Neural progenitor cell (in vitro differentiated cells): ENCODE measurements around the gene CDH12. TPM values are rescaled to one million over a fixed set of nuclear protein-coding genes. Genes with fewer than 3 reads are reported as not detected.

Experiments
- DNase-seq: peaks from one replicate; pipeline ENCODE4 v3.0.0-alpha.2; 2016; ENCODE audit warnings: low spot score
- H2AFZ ChIP-seq: fragments of 200-600 bp; sonication (generic); replicated peaks from 2 replicates; pipeline ENCODE4 v1.6.1; 2016; ENCODE audit warnings: antibody characterized with exemption
- H3F3A ChIP-seq: fragments of 200-600 bp; sonication (generic); 2 replicates; pipeline ENCODE4 v1.6.1; 2016; ENCODE audit warnings: antibody characterized with exemption, low read depth
- H3K27ac ChIP-seq: fragments of 200-600 bp; sonication (generic); 2 replicates; pipeline ENCODE4 v1.5.1; 2016; ENCODE audit warnings: mild to moderate bottlenecking
- H3K27me3 ChIP-seq: fragments of 200-600 bp; sonication (generic); 2 replicates; pipeline ENCODE4 v1.6.1; 2016; ENCODE audit warnings: mild to moderate bottlenecking, moderate library complexity
- H3K36me3 ChIP-seq: fragments of 200-600 bp; sonication (generic); 2 replicates; pipeline ENCODE4 v1.5.1; 2016
- H3K4me1 ChIP-seq: fragments of 200-600 bp; sonication (generic); 2 replicates; pipeline ENCODE4 v1.6.1; 2016; ENCODE audit warnings: mixed run types
- H3K4me2 ChIP-seq: fragments of 200-600 bp; sonication (generic); 2 replicates; pipeline ENCODE4 v1.6.1; 2016
- H3K4me3 ChIP-seq: fragments of 200-600 bp; sonication (generic); 2 replicates; pipeline ENCODE4 v1.5.1; 2016
- H3K79me2 ChIP-seq: fragments of 200-600 bp; sonication (generic); 2 replicates; pipeline ENCODE4 v1.6.1; 2016; ENCODE audit warnings: low read depth
- H3K9ac ChIP-seq: fragments of 200-600 bp; sonication (generic); 2 replicates; pipeline ENCODE4 v1.6.1; 2016
- H3K9me3 ChIP-seq: fragments of 200-600 bp; sonication (generic); 2 replicates; pipeline ENCODE4 v1.5.1; 2016; ENCODE audit warnings: low read depth
- H4K20me1 ChIP-seq: fragments of 200-600 bp; sonication (generic); 2 replicates; pipeline ENCODE4 v1.6.1; 2016; ENCODE audit warnings: low read depth
- H3K27ac Mint-ChIP-seq: 3 replicates; pipeline ENCODE4 v1.8.0; 2021; ENCODE audit warnings: mixed read lengths
- H3K27me3 Mint-ChIP-seq: 2 replicates; pipeline ENCODE4 v1.8.0; 2022; ENCODE audit warnings: low read depth, mild to moderate bottlenecking, inconsistent platforms, moderate library complexity, mixed read lengths; ENCODE audit not compliant: insufficient read depth
- H3K36me3 Mint-ChIP-seq: 3 replicates; pipeline ENCODE4 v1.8.0; 2021; ENCODE audit warnings: mixed read lengths
- H3K4me1 Mint-ChIP-seq: 3 replicates; pipeline ENCODE4 v1.8.0; 2021; ENCODE audit warnings: mixed read lengths
- H3K4me3 Mint-ChIP-seq: 3 replicates; pipeline ENCODE4 v1.8.0; 2021; ENCODE audit warnings: mild to moderate bottlenecking, moderate library complexity, mixed read lengths
- H3K9me3 Mint-ChIP-seq: 3 replicates; pipeline ENCODE4 v1.8.0; 2020; ENCODE audit warnings: mixed read lengths
- CTCF ChIP-seq: fragments of 200-600 bp; sonication (generic); IDR thresholded peaks from 2 replicates; pipeline ENCODE4 v1.5.1; 2017; ENCODE audit warnings: antibody characterized with exemption, mild to moderate bottlenecking
- EZH2 ChIP-seq: fragments of 200-600 bp; sonication (generic); IDR thresholded peaks from 2 replicates; pipeline ENCODE4 v1.6.1; 2017; ENCODE audit warnings: antibody characterized with exemption, mild to moderate bottlenecking, moderate library complexity
- EZH2phosphoT487 ChIP-seq: fragments of 200-600 bp; sonication (generic); IDR thresholded peaks from 2 replicates; pipeline ENCODE4 v1.6.1; 2017; ENCODE audit warnings: antibody characterized with exemption
- total RNA-seq: library from RNA; depleted of rRNA; stranded (reverse); fragments of >200 nt; gene quantifications from 2 replicates; pipeline ENCODE4 v1.2.3, GENCODE V29; 2015; ENCODE audit warnings: low replicate concordance

CDH12 gene
- total RNA-seq, 1 donor from 2014 or later = not detected

- peaks cover 20% of the 10 kb centered on the region for H3K4me1 Mint-ChIP-seq
- Histone ChIP-seq H3K4me1 (no peaks in the 10 kb centered on the region), H2AFZ (peak overlapping the region; percentile 32), H3K27me3 (no peaks in the 10 kb centered on the region), H3K9ac (no peak overlapping the region), H4K20me1 (no peaks in the 10 kb centered on the region), H3K9me3 (no peaks in the 10 kb centered on the region), H3F3A (no peaks in the 10 kb centered on the region), H3K27ac (no peak overlapping the region), H3K4me3 (no peak overlapping the region), H3K79me2 (no peaks in the 10 kb centered on the region), H3K4me2 (no peak overlapping the region), H3K36me3 (no peaks in the 10 kb centered on the region)
- no peak overlapping the region for H3K4me3 Mint-ChIP-seq
- H3K27ac Mint-ChIP-seq = no peak overlapping the region
- TF ChIP-seq CTCF (peak; percentile 80), EZH2 (no peak)
- H3K9me3 Mint-ChIP-seq = peaks cover 9% of the 10 kb centered on the region
- peak; percentile 11 for DNase-seq
- peaks cover 2% of the 10 kb centered on the region for H3K36me3 Mint-ChIP-seq
- no peaks in the 10 kb centered on the region for H3K27me3 Mint-ChIP-seq
Observed at GRCh38 chr5:21802869-21803490, 1050.2 kb downstream of the CDH12 start.

GRCh38 chr5:21802100-21802499 is 1051.0 kb downstream of the CDH12 start:
- Mint-ChIP-seq H3K27ac (no peak overlapping the region), H3K4me1 (peaks cover 26% of the 10 kb centered on the region), H3K9me3 (peaks cover 9% of the 10 kb centered on the region), H3K27me3 (no peaks in the 10 kb centered on the region), H3K4me3 (no peak overlapping the region), H3K36me3 (peaks cover 2% of the 10 kb centered on the region)
- Histone ChIP-seq H3K9me3 (no peaks in the 10 kb centered on the region), H3K4me1 (no peaks in the 10 kb centered on the region), H3K36me3 (no peaks in the 10 kb centered on the region), H4K20me1 (no peaks in the 10 kb centered on the region), H2AFZ (no peak overlapping the region), H3K27me3 (no peaks in the 10 kb centered on the region), H3K79me2 (no peaks in the 10 kb centered on the region), H3K9ac (no peak overlapping the region), H3K4me2 (no peak overlapping the region), H3K4me3 (no peak overlapping the region), H3F3A (no peaks in the 10 kb centered on the region), H3K27ac (no peak overlapping the region)
- DNase-seq = no peak
- TF ChIP-seq EZH2 = no peak
- TF ChIP-seq CTCF = no peak
- no peak for TF ChIP-seq EZH2phosphoT487

- no peak overlapping the region for H3K4me2 ChIP-seq
- H2AFZ ChIP-seq = no peak overlapping the region
- no peak overlapping the region for H3K4me3 Mint-ChIP-seq
- H3K27me3 Mint-ChIP-seq = no peaks in the 10 kb centered on the region
- no peak for TF ChIP-seq CTCF
- TF ChIP-seq EZH2phosphoT487 = no peak
- no peak for TF ChIP-seq EZH2
- H3K9me3 ChIP-seq = no peaks in the 10 kb centered on the region
- H3K27ac Mint-ChIP-seq = no peak overlapping the region
- H3K27me3 ChIP-seq = no peaks in the 10 kb centered on the region
- no peaks in the 10 kb centered on the region for H3K4me1 ChIP-seq
- DNase-seq = no peak
- H3K4me3 ChIP-seq = no peak overlapping the region
- no peaks in the 10 kb centered on the region for H3K9me3 Mint-ChIP-seq
- no peak overlapping the region for H3K27ac ChIP-seq
- H3K36me3 Mint-ChIP-seq = no peaks in the 10 kb centered on the region
- H3K4me1 Mint-ChIP-seq = peaks cover 9% of the 10 kb centered on the region
- H4K20me1 ChIP-seq = no peaks in the 10 kb centered on the region
- no peaks in the 10 kb centered on the region for H3F3A ChIP-seq
- no peaks in the 10 kb centered on the region for H3K79me2 ChIP-seq
- no peaks in the 10 kb centered on the region for H3K36me3 ChIP-seq
- no peak overlapping the region for H3K9ac ChIP-seq
Observed at GRCh38 chr5:21792748-21793147, 1060.4 kb downstream of the CDH12 start.
